ENCODE measurements around the gene FHIT. TPM values are rescaled to one million over a fixed set of nuclear protein-coding genes. Genes with fewer than 3 reads are reported as not detected.

Gene FHIT
- total and polyA plus RNA-seq, 4 donors, result 2.1 to 14.7 (median 6.6) TPM

GRCh38 chr3:60301142-60301541 is 950.1 kb downstream of the FHIT start:
- no peak for DNase-seq (ENCODE audit: low spot score)
- Histone ChIP-seq H3K36me3 (ENCODE audit: control insufficient read depth in 4 of 4, insufficient read depth in 3 of 4, low read depth in 1 of 4, low read length in 3 of 4) (no peaks in the 10 kb centered on the region), H3K4me1 (ENCODE audit: control insufficient read depth in 4 of 4, insufficient read depth in 4 of 4, low read length in 3 of 4) (peaks cover 0 to 12% (median 0%) of the 10 kb centered on the region in 4 donors), H3K9me3 (ENCODE audit: control insufficient read depth in 4 of 4, low read length in 3 of 4) (no peaks in the 10 kb centered on the region), H3K4me3 (ENCODE audit: low read depth in 1 of 3, low read length in 3 of 3) (no peak overlapping the region), H3K27ac (ENCODE audit: low read depth in 1 of 2, low read length in 2 of 2) (no peak overlapping the region), H3K27me3 (ENCODE audit: control insufficient read depth in 4 of 4, insufficient read depth in 4 of 4, low read length in 3 of 4) (no peaks in the 10 kb centered on the region), H3K9ac (ENCODE audit: low read depth in 1 of 2, low read length in 2 of 2) (no peak overlapping the region)
- no peak for TF ChIP-seq JUND (IDR thresholded peaks at IDR 0.05)
- TF ChIP-seq CTCF (IDR thresholded peaks at IDR 0.05; ENCODE audit: low read depth, low read length, missing input control), result no peak
- TF ChIP-seq TAF1 (conservative IDR thresholded peaks at IDR 0.05), result no peak
- WGBS, result 92% methylated on average over 2 of the region's 2 CpGs

GRCh38 chr3:60298141-60298540 is 953.1 kb downstream of the FHIT start:
- H3K4me1 ChIP-seq (ENCODE audit: control insufficient read depth in 4 of 4, insufficient read depth in 4 of 4, low read length in 3 of 4), result peaks cover 0 to 2% (median 0%) of the 10 kb centered on the region in 4 donors
- H3K27ac ChIP-seq (ENCODE audit: low read depth in 1 of 2, low read length in 2 of 2), result no peak overlapping the region
- no peaks in the 10 kb centered on the region for H3K27me3 ChIP-seq (ENCODE audit: control insufficient read depth in 4 of 4, insufficient read depth in 4 of 4, low read length in 3 of 4)
- TF ChIP-seq CTCF (IDR thresholded peaks at IDR 0.05; ENCODE audit: low read depth, low read length, missing input control) (no peak), MAX (IDR thresholded peaks at IDR 0.05) (no peak), JUND (IDR thresholded peaks at IDR 0.05) (no peak), TAF1 (conservative IDR thresholded peaks at IDR 0.05) (no peak), REST (IDR thresholded peaks at IDR 0.05) (no peak), RXRA (IDR thresholded peaks at IDR 0.05) (no peak), RAD21 (IDR thresholded peaks at IDR 0.05) (no peak), HNF4G (IDR thresholded peaks at IDR 0.05) (no peak), EGR1 (IDR thresholded peaks at IDR 0.05; ENCODE audit: low read depth in 2 of 2) (no peak), NR2F2 (IDR thresholded peaks at IDR 0.05) (no peak), HNF4A (conservative IDR thresholded peaks at IDR 0.05) (no peak), GABPA (IDR thresholded peaks at IDR 0.05 in 1 of 2, conservative IDR thresholded peaks at IDR 0.05 in 1 of 2) (no peak), ZBTB33 (IDR thresholded peaks at IDR 0.05) (no peak), ATF3 (IDR thresholded peaks at IDR 0.05) (no peak), FOXA1 (IDR thresholded peaks at IDR 0.05) (no peak), SP1 (IDR thresholded peaks at IDR 0.05) (no peak), FOXA2 (IDR thresholded peaks at IDR 0.05) (no peak), YY1 (IDR thresholded peaks at IDR 0.05) (no peak)
- no peaks in the 10 kb centered on the region for H3K9me3 ChIP-seq (ENCODE audit: control insufficient read depth in 4 of 4, low read length in 3 of 4)
- no peak overlapping the region for H3K4me3 ChIP-seq (ENCODE audit: low read depth in 1 of 3, low read length in 3 of 3)
- H3K9ac ChIP-seq (ENCODE audit: low read depth in 1 of 2, low read length in 2 of 2), result no peak overlapping the region
- 93% methylated on average over 3 of the region's 3 CpGs for WGBS
- no peaks in the 10 kb centered on the region for H3K36me3 ChIP-seq (ENCODE audit: control insufficient read depth in 4 of 4, insufficient read depth in 3 of 4, low read depth in 1 of 4, low read length in 3 of 4)
- no peak for DNase-seq (ENCODE audit: low spot score)

Measured in liver (tissue), 9 donors.